ENCODE data around the gene HTR3A.
A peak's percentile ranks its signal among the peaks of the same experiment; 100 is the strongest.

Gene HTR3A

DNA sequence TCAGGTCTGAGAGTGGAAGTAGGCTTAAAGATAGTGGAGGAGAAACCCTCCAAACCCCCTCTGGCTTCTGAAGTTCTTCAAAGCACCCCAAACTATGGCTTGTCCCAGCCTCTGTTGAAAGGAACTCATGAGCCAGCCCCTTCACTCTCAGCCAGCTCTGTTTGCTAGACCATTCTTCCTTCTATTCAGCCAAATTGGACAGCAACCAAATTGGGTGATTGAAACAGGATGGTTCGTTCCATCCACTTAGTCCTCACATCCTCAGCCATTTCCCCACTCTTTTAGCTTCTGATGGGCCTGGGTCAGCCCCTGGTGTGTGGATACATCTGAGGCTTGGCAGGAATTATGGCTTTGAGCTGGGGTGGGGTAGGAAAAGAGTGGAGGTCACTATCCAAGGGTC is 4.5 kb downstream of the HTR3A start:
- no peak for DNase-seq (ENCODE audit: low spot score)

DNA sequence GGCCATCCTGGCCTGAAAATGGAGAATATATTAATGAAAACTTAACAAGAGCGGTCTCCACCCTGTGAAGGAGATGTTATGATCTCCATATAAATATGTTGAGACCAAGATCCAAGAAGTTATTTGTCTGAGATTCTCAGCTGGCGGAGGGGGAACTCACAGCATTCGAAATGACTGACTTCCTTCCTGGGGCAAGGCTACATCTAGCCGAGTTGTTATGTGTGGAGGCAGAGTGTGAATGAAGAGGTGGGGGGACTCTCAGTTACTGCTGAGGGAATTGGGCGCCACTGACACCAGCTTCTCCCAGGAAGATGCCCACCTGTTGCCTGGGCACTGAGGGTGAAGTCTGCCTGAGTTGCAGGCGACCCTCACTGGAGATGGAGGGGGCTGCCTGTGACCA is 5.9 kb downstream of the HTR3A start:
- DNase-seq (ENCODE audit: low spot score) = no peak

DNA sequence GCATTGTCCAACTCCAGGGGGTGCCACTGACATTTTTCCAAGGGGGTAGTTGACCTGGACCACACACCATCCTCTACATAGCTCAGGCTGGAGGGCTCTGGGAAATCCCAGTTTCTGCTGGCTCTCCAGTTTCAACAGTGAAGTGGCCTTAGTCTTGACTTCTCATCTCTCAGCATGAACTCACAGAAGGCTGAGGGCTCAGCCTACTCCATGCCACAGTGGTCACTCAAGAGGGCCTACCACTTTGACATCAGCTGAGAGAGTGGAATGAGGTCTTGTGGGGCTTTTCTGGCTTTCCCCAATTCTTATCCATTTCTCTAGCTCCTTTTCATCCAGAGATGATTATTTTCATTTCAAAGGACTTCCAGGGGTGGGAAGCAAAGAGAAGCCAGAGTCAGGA is 7.4 kb downstream of the HTR3A start:
- DNase-seq (ENCODE audit: low spot score) = no peak

DNA sequence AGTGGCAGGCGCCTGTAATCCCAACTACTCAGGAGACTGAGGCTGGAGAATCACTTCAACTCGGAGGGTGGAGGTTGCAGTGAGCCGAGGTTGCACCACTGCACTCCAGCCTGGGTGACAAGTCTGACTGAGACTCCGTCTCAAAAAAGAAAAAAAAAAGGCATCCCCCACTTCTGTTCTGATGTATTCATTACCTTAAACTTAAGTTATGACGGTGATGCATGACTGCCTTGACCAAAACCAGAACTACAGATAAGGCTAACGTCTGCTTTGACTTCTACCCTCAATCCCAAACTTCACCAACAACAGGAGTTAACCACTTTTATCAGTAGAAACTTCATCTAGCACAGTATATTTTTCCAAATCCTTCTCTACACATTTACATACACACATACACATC is 9.9 kb downstream of the HTR3A start:
- no peak for DNase-seq (ENCODE audit: low spot score)

DNA sequence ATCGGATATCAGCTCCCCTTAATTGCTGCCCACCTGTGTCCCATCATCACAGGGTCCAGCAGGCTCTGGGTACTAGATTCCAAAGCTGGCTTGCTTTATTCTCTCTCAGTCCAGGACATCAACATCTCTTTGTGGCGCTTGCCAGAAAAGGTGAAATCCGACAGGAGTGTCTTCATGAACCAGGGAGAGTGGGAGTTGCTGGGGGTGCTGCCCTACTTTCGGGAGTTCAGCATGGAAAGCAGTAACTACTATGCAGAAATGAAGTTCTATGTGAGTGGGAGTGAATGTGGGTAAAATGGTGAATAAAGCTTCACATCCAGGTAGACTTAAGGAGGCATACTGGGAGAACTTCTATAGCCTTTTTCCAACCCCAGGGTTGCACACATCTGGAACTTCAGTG is 11.0 kb downstream of the HTR3A start:
- DNase-seq (ENCODE audit: low spot score) = no peak

DNA sequence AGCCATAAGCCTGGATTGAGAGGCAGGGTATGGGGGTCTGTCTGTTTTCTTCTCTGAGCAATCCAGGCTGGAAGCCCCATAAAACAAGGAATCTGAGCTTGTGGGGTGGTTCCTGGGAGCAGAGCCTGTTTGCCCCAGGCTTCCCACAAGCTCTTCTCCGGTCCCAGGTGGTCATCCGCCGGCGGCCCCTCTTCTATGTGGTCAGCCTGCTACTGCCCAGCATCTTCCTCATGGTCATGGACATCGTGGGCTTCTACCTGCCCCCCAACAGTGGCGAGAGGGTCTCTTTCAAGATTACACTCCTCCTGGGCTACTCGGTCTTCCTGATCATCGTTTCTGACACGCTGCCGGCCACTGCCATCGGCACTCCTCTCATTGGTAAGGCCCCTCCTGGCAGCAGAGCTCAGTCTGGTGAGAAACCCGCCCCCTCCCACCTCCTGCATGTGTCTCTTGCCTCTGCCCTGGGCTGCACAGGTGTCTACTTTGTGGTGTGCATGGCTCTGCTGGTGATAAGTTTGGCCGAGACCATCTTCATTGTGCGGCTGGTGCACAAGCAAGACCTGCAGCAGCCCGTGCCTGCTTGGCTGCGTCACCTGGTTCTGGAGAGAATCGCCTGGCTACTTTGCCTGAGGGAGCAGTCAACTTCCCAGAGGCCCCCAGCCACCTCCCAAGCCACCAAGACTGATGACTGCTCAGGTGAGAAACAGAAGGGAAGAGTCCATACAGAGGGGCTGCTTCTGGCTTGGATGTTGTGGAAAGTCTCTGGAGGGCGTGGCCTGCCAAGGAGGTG is 11.6 kb downstream of the HTR3A start:
- DNase-seq (ENCODE audit: low spot score) = no peak

DNA sequence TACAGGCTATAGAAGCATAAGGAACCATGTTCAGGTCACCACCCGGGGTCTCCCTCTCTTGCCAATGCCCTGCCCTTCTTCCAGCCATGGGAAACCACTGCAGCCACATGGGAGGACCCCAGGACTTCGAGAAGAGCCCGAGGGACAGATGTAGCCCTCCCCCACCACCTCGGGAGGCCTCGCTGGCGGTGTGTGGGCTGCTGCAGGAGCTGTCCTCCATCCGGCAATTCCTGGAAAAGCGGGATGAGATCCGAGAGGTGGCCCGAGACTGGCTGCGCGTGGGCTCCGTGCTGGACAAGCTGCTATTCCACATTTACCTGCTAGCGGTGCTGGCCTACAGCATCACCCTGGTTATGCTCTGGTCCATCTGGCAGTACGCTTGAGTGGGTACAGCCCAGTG is 14.5 kb downstream of the HTR3A start:
- no peak for DNase-seq (ENCODE audit: low spot score)

DNA sequence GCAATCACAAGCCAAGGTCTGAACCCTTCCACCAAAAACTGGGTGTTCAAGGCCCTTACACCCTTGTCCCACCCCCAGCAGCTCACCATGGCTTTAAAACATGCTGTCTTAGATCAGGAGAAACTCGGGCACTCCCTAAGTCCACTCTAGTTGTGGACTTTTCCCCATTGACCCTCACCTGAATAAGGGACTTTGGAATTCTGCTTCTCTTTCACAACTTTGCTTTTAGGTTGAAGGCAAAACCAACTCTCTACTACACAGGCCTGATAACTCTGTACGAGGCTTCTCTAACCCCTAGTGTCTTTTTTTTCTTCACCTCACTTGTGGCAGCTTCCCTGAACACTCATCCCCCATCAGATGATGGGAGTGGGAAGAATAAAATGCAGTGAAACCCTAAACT is 15.0 kb downstream of the HTR3A start:
- DNase-seq (ENCODE audit: low spot score) = no peak

DNA sequence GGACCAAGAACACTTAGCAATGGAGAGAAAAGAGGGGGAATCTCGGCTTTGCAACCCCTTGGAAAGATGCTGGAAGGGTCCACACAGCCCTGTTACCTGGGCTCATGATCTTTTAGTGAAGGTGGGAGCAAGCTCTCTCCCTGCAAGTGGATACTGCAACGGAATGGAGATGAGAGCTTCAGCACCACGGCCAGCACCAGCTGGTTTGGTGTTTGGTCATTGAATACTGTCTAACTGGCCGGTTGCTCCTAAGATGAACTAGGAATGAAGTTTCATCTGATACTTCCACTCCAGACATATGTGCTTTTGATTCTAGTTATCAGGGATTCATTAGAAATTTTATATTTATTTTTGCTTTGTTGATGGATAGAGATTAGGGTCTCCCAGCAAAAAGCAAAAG is 16.3 kb downstream of the HTR3A start:
- DNase-seq (ENCODE audit: low spot score) = peak; percentile 18

DNA sequence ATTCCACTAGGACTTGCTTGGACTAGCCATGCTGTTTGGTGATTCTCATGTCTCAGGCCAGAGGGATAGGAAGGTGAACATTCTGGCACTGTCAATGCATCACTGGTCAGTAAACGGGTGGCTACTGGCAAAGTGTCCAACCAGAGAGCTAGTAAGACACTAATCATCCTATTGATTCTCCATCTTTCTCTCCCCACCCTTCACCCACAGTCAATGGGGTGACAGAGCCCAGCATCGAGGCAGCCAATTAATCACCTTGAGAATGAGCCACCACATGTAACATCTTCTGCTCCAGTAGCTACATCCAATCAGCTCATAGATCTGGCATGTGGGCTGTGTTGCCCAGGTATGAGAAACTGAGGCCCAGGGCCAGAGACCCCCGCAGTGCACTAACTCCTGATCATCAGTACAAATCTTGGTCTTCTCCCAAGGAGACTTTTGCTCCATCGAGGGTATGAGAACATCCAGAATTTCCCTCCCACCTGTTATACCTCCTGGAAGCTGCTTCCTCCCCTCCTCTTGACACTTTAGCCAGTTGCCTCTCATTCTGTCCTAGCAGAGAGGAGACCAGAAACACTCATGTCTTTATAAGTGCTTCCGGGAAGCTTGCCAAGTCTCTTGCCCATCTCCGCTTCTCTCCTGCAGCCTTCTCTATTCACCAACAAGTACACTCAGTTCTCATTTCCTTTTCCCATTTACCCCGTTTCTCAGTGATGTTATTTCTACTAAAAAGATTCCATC is 17.0 kb downstream of the HTR3A start:
- DNase-seq (ENCODE audit: low spot score) = no peak

DNA sequence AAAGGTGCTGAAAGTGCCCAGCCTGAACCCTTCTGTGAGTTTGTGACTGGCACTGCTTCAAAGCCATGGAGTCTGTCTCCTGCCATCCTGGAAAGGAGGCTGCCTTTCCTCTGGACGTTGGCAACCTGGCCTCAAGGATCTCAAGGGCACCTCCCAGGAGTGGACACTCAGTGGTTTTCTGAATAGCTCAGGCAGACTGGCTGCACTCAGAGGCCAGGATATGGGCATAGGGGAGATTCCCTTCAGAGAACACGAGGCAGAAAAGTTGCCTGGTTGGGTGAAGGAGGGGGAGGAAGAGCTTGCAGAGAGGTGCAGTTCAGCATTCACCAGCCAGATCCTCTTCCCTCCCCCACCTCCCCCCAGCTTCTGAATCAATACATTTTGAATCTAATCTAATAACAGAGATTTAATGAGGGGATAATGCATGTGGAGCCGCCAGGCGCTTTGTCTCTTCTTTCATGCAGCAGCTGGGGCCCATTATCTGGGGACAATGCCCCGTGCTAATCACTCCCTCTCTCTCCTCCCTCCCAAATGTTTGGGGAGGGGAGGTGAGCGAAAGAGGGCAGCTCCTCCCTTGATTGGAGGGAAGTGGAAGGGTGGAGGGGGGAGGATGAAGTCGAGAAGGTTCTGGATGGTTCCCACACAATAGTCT is 17.7 kb downstream of the HTR3A start:
- no peak for DNase-seq (ENCODE audit: low spot score)

DNA sequence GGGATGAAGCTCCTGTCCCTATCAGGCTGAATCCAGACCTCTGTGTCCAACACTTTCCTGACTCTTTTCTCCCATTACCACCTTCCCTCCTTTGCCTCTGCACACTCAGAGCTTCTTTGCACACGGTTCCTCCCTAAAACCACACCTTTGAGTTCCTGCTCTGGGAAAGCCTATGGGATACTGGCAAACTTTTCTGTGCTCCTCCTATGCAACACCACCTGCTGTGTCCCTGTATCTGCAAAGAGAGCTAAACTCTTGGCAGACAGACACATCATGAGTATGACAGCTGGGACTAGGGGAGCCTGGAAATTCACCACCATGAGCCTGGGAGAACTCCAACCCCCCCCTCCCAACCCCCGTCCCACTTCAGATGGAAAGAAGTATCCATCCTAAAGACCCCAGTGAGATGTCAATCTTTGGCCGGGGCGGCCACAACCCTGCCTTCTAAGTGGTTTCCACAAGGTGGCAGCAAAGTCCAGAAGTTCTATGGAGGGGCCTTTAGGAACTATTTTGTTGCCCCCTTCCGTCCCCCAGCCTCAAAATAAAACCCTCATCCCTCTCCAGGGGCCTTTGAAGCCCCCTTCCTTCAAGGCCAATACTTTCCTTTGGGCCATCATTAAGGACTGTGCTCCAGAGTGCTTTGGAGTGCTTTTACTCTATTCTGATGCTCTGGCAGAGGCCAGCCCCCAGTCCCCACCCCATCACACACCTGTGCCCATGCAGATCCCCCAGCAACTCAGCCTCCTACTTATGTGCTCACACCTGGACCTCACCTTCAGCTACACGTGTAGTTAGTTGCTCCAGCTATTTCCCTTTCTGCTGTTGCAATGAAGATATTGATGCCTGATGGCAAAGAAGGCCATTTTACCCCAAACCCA is 19.4 kb downstream of the HTR3A start:
- peak; percentile 7 for DNase-seq (ENCODE audit: low spot score)

DNA sequence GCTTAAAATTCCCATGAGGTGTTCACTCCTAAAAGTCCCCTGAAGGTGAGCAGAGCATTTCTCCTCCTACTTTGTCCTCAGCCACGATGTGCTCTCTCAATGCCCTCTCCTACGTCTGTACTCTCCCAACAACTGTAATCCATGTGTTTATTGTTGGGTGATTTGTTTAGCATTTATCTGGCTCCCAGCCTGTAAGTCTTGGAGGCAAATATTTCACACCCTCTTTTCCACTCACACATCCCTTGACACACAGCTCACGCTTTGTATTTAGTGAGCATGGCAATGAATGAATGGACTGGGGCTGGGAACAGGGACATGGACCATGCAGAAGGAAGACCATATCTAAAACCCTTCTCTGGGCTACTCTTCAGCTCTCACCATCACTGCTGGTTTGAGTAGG is 22.6 kb downstream of the HTR3A start:
- DNase-seq (ENCODE audit: low spot score) = no peak

DNA sequence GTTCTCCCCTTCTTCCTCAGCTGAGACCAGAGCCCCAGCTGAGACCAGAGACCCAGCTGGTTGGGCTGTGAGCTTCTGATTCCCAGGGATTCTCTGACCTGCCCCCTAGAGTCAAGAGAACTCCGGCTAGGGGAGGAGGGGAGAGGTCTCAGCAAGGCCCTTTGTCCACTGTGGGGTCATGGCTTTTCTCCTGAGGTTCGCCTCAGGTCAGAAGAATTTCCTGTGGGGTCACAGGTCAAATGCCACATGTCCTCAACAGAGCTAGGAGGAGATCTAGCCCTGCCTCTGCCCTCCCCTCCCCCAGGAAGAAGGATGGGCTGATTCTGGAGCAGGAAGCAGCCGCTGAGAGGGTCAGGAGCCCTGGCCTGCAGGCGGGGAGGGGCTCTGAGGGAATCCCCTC is 23.7 kb downstream of the HTR3A start:
- DNase-seq (ENCODE audit: low spot score) = no peak

DNA sequence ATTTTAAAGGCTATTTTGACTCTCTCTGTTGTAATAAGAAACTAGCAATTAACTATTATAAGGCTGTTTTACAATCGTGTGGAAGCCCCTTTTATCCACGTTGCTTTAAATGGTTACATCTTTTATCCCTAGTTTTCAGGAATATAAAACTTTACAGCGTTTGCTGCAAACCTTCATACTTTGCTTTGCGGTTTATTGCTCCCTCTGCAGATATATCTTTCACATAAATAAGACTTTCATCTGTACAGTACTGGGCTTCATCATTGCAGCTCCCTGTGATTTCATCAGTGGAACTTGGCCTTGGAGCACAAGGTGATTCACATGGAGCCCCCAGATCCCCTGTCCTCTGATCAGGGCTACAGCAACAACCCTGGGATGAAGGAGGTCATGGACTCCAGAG is 25.6 kb downstream of the HTR3A start:
- DNase-seq (ENCODE audit: low spot score) = no peak

DNA sequence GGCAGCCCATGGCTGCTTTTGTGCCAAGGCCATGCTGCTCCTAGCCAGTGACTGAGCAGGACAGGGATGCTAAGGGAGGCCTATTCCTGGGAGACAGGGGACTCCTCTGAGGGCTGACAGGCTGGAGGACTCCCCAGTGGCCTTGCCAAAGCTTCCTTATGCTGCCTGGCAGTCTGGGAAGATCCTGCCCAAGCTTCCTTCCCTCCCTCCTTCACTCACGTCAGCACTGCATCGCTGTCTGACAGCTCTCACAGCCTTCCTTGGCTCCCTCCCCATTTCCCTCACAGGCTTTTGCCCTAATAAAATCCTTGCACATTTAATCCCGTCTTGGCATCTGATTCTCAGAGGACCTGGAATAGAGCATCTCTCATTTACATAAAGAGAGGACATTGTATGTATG is 26.5 kb downstream of the HTR3A start:
- no peak for DNase-seq (ENCODE audit: low spot score)

DNA sequence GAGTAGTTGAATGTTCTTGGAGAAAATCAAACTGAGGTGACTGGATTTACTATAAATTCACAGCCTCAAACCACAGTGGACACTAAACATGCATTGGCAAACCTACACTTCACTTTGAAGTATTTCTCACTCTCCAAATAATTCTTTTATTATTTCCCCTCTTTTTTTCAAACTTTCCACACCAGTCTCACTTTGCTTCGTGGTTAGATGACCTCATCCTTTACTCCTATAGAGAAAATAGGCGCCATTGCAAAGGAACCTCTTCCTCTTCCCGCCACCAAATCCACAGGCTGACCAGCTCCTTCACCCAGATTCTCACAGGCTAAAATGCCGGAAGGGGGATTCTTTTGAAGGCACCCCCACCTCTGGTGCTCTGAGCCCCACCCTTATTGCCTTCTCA is 33.4 kb downstream of the HTR3A start:
- DNase-seq (ENCODE audit: low spot score) = no peak

DNA sequence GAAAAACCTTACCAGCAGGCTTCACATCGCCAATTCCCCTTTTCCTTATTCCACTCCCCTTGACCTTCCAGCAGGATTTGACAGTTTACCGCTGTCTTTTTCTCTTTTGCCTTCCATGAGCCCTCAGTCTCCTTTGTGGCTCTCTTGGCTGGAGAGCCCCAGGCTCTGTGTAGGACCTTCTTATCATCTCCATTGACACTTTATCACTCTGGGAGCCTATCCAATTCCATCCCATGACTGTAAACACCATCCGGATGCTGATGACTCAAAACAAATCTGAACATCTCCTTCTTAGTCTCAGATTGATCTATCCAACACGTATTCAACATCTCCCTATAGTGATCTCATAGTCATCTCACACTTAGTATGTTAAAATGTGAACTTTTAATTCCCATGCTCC is 36.0 kb downstream of the HTR3A start:
- no peak for DNase-seq (ENCODE audit: low spot score)

DNA sequence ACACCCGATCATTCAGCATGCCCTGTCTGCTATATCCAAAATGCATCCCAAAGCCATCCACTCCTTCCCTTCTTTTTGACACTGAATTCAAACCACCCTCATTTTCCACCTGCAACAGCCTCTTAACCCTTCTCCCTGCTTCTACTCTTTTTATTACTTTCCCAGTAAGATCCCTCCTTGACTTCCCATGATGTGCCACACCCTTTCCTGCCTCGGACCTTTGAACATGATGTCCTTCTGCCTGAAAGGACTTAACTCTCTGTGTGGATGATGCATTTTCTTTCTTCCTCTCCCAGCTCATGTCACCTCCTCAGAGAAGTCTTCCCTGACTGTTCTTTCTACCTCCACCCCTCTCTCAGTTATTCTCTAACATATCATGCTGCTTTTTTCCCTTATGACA is 36.5 kb downstream of the HTR3A start:
- no peak for DNase-seq (ENCODE audit: low spot score)

DNA sequence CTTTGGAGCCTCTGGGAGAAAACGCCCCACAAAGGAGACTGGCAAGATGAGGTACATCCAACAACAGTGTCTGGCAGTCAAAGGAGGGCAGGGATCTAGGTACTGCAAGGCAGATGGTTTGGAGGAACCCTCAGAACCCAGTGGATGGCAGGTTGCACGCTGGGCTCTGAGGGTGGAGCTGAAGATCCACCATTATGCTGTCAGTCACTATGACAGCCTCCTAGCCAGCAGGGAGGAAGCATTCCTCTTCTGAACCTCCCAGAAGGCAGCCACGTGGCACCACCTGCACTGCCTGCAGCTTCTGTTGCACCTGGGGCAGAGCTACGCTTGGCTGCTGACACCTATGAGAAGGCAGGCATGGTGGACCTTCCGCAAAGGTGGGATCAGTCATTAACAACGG is 40.2 kb downstream of the HTR3A start:
- no peak for DNase-seq (ENCODE audit: low spot score)

DNA sequence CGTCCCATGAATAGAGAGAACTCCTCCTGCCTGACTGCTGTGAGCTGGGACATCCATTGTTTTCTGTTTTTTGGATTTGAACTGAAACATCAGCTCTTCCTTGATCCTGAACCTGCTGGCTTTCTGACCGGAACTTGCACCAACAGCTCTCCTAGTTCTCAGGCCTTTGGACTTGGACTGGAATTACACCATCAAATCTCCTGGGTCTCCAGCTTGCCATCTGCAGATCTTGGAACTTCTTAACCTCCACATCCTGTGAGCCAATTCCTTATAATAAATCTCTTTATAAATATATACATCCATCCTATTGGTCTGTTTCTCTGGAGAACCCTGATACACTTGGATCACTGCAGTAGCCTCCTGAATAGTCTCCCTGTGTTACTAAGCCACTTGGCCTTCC is 42.1 kb downstream of the HTR3A start:
- no peak for DNase-seq (ENCODE audit: low spot score)

DNA sequence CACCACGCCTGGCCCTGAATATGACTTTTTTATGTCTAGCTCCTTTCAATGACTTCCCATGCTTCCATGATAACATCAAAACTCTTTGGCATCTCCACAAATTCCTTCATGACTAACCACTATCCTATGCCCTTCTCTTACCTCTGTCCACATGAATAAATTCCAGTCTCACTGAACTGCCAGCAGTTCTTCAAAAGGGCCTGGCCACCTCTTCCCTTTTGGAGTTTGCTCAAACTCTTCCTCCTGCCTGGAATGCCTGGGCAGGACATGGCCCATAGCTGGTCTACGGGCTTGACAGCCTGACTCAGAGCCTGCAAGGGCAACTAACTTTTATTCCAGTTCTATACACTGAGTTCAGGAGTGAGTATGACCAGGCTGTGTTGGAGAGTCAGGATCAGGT is 42.8 kb downstream of the HTR3A start:
- DNase-seq (ENCODE audit: low spot score) = peak; percentile 27
